Central memory CD8-positive, alpha-beta T cell (primary cell): ENCODE data around the gene BRINP2.

Experiments
- ATAC-seq: fragments of 150-1000 bp; cut with Tn5 transposase; replicated peaks from 2 replicates; pipeline ENCODE4 v1.10.0; 2022; ENCODE audit warnings: mild to moderate bottlenecking, moderate FRiP score, moderate number of reproducible peaks; ENCODE audit not compliant: poor library complexity, severe bottlenecking; ENCODE audit errors: extremely low read depth
- DNase-seq, 2 donors: peaks; one replicate each; pipeline ENCODE4 v3.0.0; 2021; ENCODE audit warnings: low spot score in 2 of 2
- H3K27ac Mint-ChIP-seq: one replicate; pipeline ENCODE4 v1.8.0; 2022; ENCODE audit warnings: low read depth, mild to moderate bottlenecking, moderate library complexity, mixed read lengths
- H3K27me3 Mint-ChIP-seq: one replicate; pipeline ENCODE4 v1.8.0; 2022; ENCODE audit warnings: mixed read lengths
- H3K36me3 Mint-ChIP-seq: one replicate; pipeline ENCODE4 v1.8.0; 2022; ENCODE audit warnings: mild to moderate bottlenecking, moderate library complexity, mixed read lengths; ENCODE audit not compliant: insufficient read depth
- H3K4me1 Mint-ChIP-seq: one replicate; pipeline ENCODE4 v1.8.0; 2022; ENCODE audit warnings: mixed read lengths
- H3K4me3 Mint-ChIP-seq: one replicate; pipeline ENCODE4 v1.8.0; 2022; ENCODE audit warnings: mild to moderate bottlenecking, moderate library complexity, mixed read lengths
- H3K9me3 Mint-ChIP-seq: one replicate; pipeline ENCODE4 v1.8.0; 2022; ENCODE audit warnings: mixed read lengths

The BRINP2 gene

DNA sequence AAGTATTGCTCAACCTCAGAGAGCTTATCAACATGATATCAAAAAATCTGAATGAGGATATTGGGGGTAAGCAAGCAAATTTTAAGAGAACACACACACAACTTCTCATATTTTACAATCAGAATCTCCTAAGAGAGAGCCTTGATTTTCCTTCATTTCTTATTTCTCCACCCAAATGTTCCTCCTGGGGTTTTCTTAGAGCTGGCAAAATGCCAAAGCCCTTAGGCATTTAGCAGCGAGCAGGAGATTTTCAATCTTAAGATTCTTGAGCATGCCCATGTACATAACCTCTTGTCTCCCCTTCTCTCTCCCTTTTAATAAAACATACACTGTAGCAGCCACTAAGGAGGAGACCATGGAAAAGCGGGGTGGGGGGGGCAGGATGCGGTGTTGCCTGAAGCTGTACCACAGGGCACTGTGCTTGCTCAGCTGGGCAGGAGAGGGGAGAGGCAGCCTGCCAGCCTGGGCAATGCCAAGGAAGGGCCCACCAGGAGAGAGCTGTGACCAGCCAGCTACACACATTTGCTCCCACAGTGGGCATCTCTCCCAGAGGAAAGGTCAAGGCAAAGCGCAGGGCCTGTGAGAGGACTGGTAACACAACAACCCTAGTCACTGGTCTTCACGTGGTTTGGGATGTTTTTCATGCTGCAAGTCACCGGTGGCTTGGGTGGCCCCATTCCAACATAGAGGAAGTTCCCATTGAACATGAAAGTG, 4.3 kb downstream of the BRINP2 start:
- Mint-ChIP-seq H3K4me3 (no peak overlapping the region), H3K27me3 (no peaks in the 10 kb centered on the region), H3K36me3 (no peaks in the 10 kb centered on the region), H3K9me3 (no peaks in the 10 kb centered on the region), H3K27ac (no peak overlapping the region), H3K4me1 (no peaks in the 10 kb centered on the region)
- DNase-seq (no peak), ATAC-seq (no peak)

DNA sequence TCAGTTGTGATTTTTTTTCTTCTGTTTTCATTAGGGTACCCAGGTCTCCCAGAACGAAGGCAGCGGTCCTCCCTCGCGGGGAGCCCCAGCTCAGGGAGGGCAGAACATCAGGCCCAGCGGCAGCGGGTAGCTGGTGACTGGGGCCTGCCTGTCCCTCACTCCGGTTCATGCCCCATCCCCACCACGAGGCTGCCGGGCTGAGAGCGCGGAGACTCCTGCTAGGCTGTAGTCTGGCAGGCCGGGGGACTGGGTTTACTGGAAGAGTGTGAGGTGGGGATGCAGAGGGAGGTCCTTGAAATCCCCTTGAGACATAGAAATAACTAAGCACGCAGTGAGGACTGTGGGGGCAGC, 10.5 kb downstream of the BRINP2 start:
- H3K4me3 Mint-ChIP-seq: no peak overlapping the region
- no peak for ATAC-seq
- H3K9me3 Mint-ChIP-seq: no peaks in the 10 kb centered on the region
- no peak for DNase-seq
- no peak overlapping the region for H3K27ac Mint-ChIP-seq
- H3K36me3 Mint-ChIP-seq: no peaks in the 10 kb centered on the region
- no peaks in the 10 kb centered on the region for H3K27me3 Mint-ChIP-seq
- peaks cover 12% of the 10 kb centered on the region for H3K4me1 Mint-ChIP-seq

DNA sequence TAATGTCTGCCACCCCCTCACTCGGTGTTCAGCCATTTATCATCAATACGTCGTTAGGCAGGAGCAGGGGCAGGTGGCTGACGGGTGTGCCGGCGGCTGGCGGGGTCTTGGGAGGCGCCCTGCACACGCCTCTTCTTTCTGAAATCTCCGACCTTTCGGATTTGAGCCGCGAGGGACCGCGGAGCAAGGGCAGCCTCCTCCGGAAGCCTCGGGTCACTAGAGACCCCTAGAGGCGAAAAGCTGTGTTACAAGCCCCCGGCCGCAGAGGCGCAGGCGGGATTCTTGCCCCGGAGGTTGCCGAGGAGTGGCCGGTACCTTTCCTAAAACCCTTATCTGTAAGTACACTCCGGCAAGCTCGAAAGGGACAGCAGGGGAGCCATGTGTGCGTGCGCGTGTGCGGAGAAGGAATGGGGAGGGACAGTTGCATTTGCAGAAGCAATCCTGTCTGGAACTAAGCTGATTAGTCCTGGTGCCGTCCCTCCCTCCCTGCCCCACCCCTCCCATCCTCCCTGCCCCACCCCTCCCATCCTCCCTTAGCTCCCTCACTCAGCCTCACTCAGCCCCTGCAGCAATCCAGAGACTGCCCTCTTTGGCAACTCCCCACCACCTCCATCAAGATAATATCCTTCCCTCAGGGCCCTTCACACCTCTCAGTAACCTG, 11.0 kb downstream of the BRINP2 start:
- H3K9me3 Mint-ChIP-seq: no peaks in the 10 kb centered on the region
- H3K36me3 Mint-ChIP-seq: no peaks in the 10 kb centered on the region
- peaks cover 12% of the 10 kb centered on the region for H3K4me1 Mint-ChIP-seq
- ATAC-seq: no peak
- no peak overlapping the region for H3K27ac Mint-ChIP-seq
- H3K4me3 Mint-ChIP-seq: no peak overlapping the region
- no peaks in the 10 kb centered on the region for H3K27me3 Mint-ChIP-seq
- DNase-seq: no peak

DNA sequence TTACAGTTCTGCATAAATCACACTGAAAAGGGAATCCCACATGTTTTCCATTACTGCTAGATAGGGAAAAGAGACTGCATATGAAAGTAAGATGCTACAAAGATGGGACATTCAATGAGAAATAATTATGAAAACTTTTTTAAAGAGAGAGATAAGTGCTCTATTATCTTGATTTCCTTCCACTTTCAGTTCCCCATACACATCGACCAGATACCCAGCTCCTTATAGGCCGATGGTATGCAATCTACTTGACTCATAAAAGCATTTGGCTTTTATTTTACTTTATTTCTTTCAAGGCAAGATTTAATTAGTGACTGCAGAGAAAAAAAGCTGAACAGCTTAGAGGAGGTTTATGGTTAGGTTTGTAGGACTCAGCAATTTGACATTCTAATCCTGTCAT, 13.1 kb downstream of the BRINP2 start:
- Mint-ChIP-seq H3K27ac (no peak overlapping the region), H3K9me3 (no peaks in the 10 kb centered on the region), H3K4me1 (peaks cover 12% of the 10 kb centered on the region), H3K27me3 (no peaks in the 10 kb centered on the region), H3K4me3 (no peak overlapping the region), H3K36me3 (no peaks in the 10 kb centered on the region)
- DNase-seq (no peak), ATAC-seq (no peak)

DNA sequence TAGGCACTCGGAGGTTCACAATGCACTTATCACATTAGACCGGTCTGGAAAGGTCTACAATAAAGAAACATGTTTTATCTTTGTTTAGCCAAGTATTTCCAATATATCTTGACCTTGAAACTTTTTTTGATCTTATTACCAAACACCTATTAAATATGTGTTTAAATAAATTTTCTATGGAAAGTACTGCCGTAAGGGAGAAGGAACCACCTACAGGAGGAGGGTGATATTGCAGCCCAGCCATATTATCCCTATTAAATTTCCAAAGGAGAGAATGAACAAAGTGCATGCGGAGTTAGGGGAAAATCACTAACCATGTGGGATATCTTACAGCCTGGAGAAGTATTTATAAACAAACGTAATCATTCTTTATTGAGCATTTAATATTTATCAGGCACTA, 14.5 kb downstream of the BRINP2 start:
- H3K36me3 Mint-ChIP-seq: no peaks in the 10 kb centered on the region
- peaks cover 2% of the 10 kb centered on the region for H3K9me3 Mint-ChIP-seq
- H3K4me3 Mint-ChIP-seq: no peak overlapping the region
- H3K27ac Mint-ChIP-seq: no peak overlapping the region
- ATAC-seq: no peak
- no peak for DNase-seq
- H3K27me3 Mint-ChIP-seq: no peaks in the 10 kb centered on the region
- H3K4me1 Mint-ChIP-seq: peaks cover 12% of the 10 kb centered on the region

DNA sequence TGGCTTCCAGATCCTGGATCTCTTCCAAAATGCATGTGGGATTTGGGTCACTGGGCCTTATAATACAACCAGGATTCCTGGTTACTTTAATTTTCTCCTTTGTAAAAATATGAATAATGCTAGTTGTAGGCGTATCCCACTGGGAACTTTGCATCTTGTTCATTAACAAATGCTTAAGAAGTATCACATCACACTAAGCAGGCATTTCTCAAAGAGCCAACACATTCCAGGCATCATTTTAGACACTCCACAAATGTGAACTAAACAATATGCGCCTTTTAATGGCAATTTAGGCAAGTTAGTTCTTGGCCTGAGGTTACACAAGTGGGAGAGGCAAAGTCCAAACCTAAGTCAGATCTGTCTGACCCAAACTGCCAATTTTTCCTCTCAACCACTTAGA, 15.9 kb downstream of the BRINP2 start:
- Mint-ChIP-seq H3K4me3 (no peak overlapping the region), H3K27ac (no peak overlapping the region), H3K27me3 (no peaks in the 10 kb centered on the region), H3K9me3 (peaks cover 6% of the 10 kb centered on the region), H3K36me3 (no peaks in the 10 kb centered on the region), H3K4me1 (peaks cover 8% of the 10 kb centered on the region)
- DNase-seq (no peak), ATAC-seq (no peak)

DNA sequence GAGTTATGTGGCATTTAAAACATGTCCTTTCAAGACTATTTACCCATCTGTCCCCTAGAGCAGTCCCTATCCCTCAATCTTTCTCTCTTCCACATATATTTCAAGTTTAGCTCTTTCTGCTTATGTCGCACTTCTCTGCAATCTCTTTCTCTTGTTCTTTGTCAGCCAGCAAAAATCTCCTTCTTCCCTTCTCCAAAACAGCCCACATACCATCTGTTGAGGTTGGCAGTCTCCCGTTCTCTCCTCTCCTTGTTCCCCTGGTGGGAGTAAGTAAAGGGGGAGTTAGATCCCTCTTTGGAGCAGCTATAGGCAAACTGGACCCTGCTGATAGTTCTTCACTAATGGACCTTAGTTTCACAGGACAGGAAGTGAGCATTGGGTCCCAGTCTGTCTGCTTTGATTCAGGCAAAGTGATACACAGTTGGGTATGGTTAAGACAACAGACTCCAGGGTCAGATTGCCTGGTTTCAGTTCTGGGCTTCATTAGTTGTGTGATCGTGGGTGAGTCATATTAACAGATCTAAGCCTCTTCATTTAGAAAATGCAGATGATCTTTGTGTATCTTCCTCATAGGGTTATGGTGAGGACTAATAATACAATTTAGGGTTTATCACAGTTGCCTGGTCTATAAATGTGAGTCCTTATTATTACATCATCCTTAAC, 19.7 kb downstream of the BRINP2 start:
- Mint-ChIP-seq H3K36me3 (no peaks in the 10 kb centered on the region), H3K4me3 (no peak overlapping the region), H3K27ac (no peak overlapping the region), H3K9me3 (peaks cover 13% of the 10 kb centered on the region), H3K27me3 (no peaks in the 10 kb centered on the region), H3K4me1 (no peaks in the 10 kb centered on the region)
- ATAC-seq (no peak), DNase-seq (no peak)

DNA sequence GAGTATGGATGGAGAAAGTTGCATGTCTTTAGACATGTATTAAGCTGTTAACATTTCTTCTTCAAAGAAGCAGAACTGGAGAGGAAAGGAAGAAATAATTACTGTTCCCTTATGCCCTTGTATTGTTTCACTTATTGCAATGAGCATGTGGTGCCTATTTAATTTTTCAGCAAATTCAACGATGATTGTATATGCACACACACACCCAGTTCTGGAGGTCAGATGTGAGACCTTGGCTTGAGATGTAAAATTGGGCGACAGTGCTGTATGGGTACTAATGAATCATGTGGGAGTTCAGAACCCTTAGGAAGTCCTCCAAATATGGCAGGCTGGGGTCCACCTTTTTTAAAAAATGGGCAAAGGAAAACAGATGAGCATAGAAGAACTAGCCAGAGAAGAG, 27.5 kb downstream of the BRINP2 start:
- H3K27ac Mint-ChIP-seq: no peak overlapping the region
- no peak overlapping the region for H3K4me3 Mint-ChIP-seq
- H3K9me3 Mint-ChIP-seq: peaks cover 17% of the 10 kb centered on the region
- ATAC-seq (no peak), DNase-seq (no peak)
- no peaks in the 10 kb centered on the region for H3K27me3 Mint-ChIP-seq
- H3K36me3 Mint-ChIP-seq: no peaks in the 10 kb centered on the region
- no peaks in the 10 kb centered on the region for H3K4me1 Mint-ChIP-seq

DNA sequence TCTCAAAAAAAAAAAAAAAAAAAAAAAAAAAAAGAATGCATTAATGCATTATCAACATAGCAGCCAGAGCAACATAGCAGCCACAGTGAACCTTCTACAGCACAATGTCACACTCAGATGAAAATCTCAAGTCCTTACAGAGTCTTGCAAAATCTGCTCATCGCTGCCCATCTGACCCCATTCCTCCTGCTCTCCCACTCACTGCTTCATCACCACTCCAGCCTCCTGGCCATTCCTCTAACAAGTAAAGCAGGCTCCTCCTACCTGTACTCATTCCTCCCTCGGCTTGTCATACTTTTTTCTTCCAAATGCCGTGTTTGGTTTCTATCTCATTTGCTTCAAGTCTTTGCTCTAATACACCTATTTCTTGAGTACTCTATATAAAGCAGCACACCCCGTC, 29.5 kb downstream of the BRINP2 start:
- Mint-ChIP-seq H3K4me3 (no peak overlapping the region), H3K4me1 (no peaks in the 10 kb centered on the region), H3K9me3 (peaks cover 20% of the 10 kb centered on the region), H3K36me3 (no peaks in the 10 kb centered on the region), H3K27ac (no peak overlapping the region), H3K27me3 (no peaks in the 10 kb centered on the region)
- ATAC-seq (no peak), DNase-seq (no peak)

DNA sequence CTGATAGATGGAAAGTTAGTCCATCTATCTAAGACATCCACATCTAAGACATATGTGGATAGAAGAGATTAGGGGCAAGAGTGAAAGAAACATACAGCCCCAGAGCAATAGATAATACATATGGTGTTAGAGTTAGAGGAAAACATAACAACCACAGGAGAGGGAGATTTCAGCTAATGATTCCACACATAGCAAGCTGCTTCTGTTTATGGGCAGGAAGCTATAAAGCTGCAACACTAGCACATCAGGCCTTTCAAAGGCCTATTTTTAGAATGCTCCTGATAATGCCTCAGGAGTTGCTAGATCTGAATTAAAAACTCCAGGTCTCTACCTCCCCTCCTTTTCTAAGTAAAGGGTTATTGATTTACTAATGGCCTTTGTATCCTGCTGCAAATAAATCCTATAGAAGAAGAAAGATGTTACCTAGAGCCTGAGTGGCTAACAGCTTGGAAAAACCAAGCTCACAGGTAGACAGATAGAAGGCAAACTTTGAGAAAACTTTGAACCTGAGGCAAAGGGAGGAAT, 36.1 kb downstream of the BRINP2 start:
- ATAC-seq (no peak), DNase-seq (no peak)
- Mint-ChIP-seq H3K27ac (no peak overlapping the region), H3K9me3 (peaks cover 21% of the 10 kb centered on the region), H3K4me3 (no peak overlapping the region), H3K27me3 (no peaks in the 10 kb centered on the region), H3K4me1 (no peaks in the 10 kb centered on the region), H3K36me3 (no peaks in the 10 kb centered on the region)

DNA sequence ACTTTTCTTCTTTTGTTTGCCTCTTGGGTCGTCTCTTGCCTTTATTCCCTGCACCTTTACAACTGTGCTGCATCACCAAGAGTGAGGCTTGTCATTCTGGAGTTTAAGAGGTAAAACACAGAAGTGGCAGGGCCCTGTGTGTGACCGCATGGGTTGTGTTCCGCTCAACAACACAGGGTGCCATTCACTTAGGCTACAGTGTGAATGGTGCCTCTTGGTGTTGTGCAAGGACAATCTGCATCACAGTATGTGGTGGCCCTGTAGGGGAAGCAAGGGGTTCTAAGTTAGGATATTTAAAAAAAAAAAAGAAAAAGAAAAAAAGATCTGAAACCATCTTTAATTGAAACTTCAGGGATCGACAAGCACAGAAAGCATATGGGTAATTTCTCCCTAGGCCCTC, 38.2 kb downstream of the BRINP2 start:
- ATAC-seq (no peak), DNase-seq (no peak)
- no peaks in the 10 kb centered on the region for H3K4me1 Mint-ChIP-seq
- H3K9me3 Mint-ChIP-seq: peaks cover 16% of the 10 kb centered on the region
- H3K27ac Mint-ChIP-seq: no peak overlapping the region
- H3K27me3 Mint-ChIP-seq: no peaks in the 10 kb centered on the region
- H3K36me3 Mint-ChIP-seq: no peaks in the 10 kb centered on the region
- no peak overlapping the region for H3K4me3 Mint-ChIP-seq

DNA sequence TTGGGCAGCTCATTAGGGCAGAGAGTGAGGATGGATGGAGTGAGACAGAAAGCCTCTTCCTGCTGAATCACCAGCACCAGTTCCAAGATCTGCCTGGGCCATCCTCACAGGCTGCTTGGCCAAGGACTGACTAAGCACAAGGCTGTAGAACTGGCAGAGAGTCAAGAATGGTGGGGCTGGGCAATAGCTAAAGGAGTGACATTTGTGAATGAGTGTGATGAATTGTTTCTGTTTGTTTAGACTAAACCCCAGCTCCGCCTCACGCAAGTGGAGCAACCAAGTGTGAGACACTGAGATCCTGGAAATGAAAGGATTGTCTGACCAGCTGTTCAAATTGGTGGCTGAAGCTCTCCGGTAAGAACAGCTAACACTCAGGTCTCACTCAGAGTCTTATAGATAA, 38.6 kb downstream of the BRINP2 start:
- ATAC-seq: no peak
- DNase-seq: no peak
- no peaks in the 10 kb centered on the region for H3K36me3 Mint-ChIP-seq
- peaks cover 11% of the 10 kb centered on the region for H3K9me3 Mint-ChIP-seq
- no peak overlapping the region for H3K27ac Mint-ChIP-seq
- H3K4me1 Mint-ChIP-seq: no peaks in the 10 kb centered on the region
- no peak overlapping the region for H3K4me3 Mint-ChIP-seq
- H3K27me3 Mint-ChIP-seq: no peaks in the 10 kb centered on the region

DNA sequence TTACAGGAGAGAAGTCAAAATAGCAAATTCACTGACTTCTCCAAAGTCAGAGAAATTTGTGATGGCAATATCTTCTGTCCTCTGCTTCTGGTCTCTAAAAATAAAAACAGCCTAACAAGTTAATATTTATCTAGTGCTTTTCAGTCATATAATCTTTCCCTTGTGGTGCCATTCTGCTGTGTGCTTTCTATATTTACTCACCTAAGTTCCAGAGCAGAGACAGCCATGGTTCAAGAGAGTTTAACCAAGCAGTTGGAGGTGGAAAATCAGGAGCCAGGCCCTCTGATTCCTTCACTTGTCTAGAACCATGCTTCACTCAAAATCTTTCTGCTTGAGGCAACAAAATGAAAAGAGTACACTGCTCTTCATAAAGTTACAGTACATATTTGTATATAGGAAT, 39.3 kb downstream of the BRINP2 start:
- peaks cover 15% of the 10 kb centered on the region for H3K9me3 Mint-ChIP-seq
- no peak for DNase-seq
- H3K4me3 Mint-ChIP-seq: no peak overlapping the region
- no peaks in the 10 kb centered on the region for H3K4me1 Mint-ChIP-seq
- ATAC-seq: no peak
- H3K36me3 Mint-ChIP-seq: no peaks in the 10 kb centered on the region
- no peak overlapping the region for H3K27ac Mint-ChIP-seq
- no peaks in the 10 kb centered on the region for H3K27me3 Mint-ChIP-seq
